ENCODE results near the gene COP1. TPM values are rescaled to one million over a fixed set of nuclear protein-coding genes. Genes with fewer than 3 reads are reported as not detected.

Gene COP1
- polyA plus RNA-seq, 1 experiment, result 43.7 TPM

- H3K9me3 ChIP-seq (ENCODE audit: control insufficient read depth, insufficient read depth, low read length), result no peaks in the 10 kb centered on the region; the same call in 1 of the 2 replicates
- no peaks in the 10 kb centered on the region for H3K27me3 ChIP-seq (ENCODE audit: control insufficient read depth, insufficient read depth, low read length)
- DNase-seq (ENCODE audit: low read depth, low spot score), result no peak
- POLR2A ChIA-PET, result no interaction called here
- TF ChIP-seq CTCF (IDR thresholded peaks at IDR 0.05; ENCODE audit: low read depth, low read length), result no peak
- no peak overlapping the region for H3K4me3 ChIP-seq (ENCODE audit: low read depth, low read length)
- no peak overlapping the region for H3K27ac ChIP-seq (ENCODE audit: low read depth, low read length)
- CTCF ChIA-PET, result no interaction called here
Observed at GRCh38 chr1:176165573-176165972, 41.5 kb downstream of the COP1 start.

GRCh38 chr1:176164014-176164678 is 42.9 kb downstream of the COP1 start:
- ChIA-PET CTCF (no interaction called here), POLR2A (no interaction called here)
- Histone ChIP-seq H3K9me3 (ENCODE audit: control insufficient read depth, insufficient read depth, low read length) (no peaks in the 10 kb centered on the region), H3K27ac (ENCODE audit: low read depth, low read length) (no peak overlapping the region), H3K27me3 (ENCODE audit: control insufficient read depth, insufficient read depth, low read length) (no peaks in the 10 kb centered on the region), H3K4me3 (ENCODE audit: low read depth, low read length) (no peak overlapping the region)
- DNase-seq (ENCODE audit: low read depth, low spot score), result no peak
- TF ChIP-seq CTCF (IDR thresholded peaks at IDR 0.05; ENCODE audit: low read depth, low read length), result no peak

GRCh38 chr1:176159993-176160392 is 47.1 kb downstream of the COP1 start:
- ChIA-PET CTCF (interaction anchor here (0.6 to 0.9 kb wide), 2 partner anchors 11 to 728 kb away, joined by 3 to 4 read pairs; no protein-coding TSS in a partner anchor), POLR2A (no interaction called here)
- no peak overlapping the region for H3K27ac ChIP-seq (ENCODE audit: low read depth, low read length)
- H3K4me3 ChIP-seq (ENCODE audit: low read depth, low read length), result no peak overlapping the region
- peaks cover 4% of the 10 kb centered on the region for H3K9me3 ChIP-seq (ENCODE audit: control insufficient read depth, insufficient read depth, low read length)
- TF ChIP-seq CTCF (IDR thresholded peaks at IDR 0.05; ENCODE audit: low read depth, low read length), result no peak
- no peaks in the 10 kb centered on the region for H3K27me3 ChIP-seq (ENCODE audit: control insufficient read depth, insufficient read depth, low read length)
- no peak for DNase-seq (ENCODE audit: low read depth, low spot score)

- no peak for DNase-seq (ENCODE audit: low read depth, low spot score)
- Histone ChIP-seq H3K27me3 (ENCODE audit: control insufficient read depth, insufficient read depth, low read length) (no peaks in the 10 kb centered on the region), H3K4me3 (ENCODE audit: low read depth, low read length) (no peak overlapping the region), H3K27ac (ENCODE audit: low read depth, low read length) (no peak overlapping the region), H3K9me3 (ENCODE audit: control insufficient read depth, insufficient read depth, low read length) (peaks cover 4% of the 10 kb centered on the region)
- ChIA-PET CTCF (no interaction called here), POLR2A (no interaction called here)
- TF ChIP-seq CTCF (IDR thresholded peaks at IDR 0.05; ENCODE audit: low read depth, low read length), result no peak
Observed at GRCh38 chr1:176157995-176158394, 49.1 kb downstream of the COP1 start.

- no peak overlapping the region for H3K4me3 ChIP-seq (ENCODE audit: low read depth, low read length)
- CTCF ChIA-PET, result no interaction called here
- H3K9me3 ChIP-seq (ENCODE audit: control insufficient read depth, insufficient read depth, low read length), result no peaks in the 10 kb centered on the region
- no peak for TF ChIP-seq CTCF (IDR thresholded peaks at IDR 0.05; ENCODE audit: low read depth, low read length)
- POLR2A ChIA-PET, result no interaction called here
- H3K27me3 ChIP-seq (ENCODE audit: control insufficient read depth, insufficient read depth, low read length), result no peaks in the 10 kb centered on the region
- DNase-seq (ENCODE audit: low read depth, low spot score), result no peak
- H3K27ac ChIP-seq (ENCODE audit: low read depth, low read length), result no peak overlapping the region
Observed at GRCh38 chr1:176149939-176150807, 56.9 kb downstream of the COP1 start.
